Psoas muscle (tissue), 8 donors: ENCODE data around the gene VWA2. TPM values are rescaled to one million over a fixed set of nuclear protein-coding genes. Genes with fewer than 3 reads are reported as not detected.
A peak's percentile ranks its signal among the peaks of the same experiment; 100 is the strongest.

Source experiments
- ATAC-seq, 4 donors: fragments of 200-7000 bp; cut with Tn5 transposase; one replicate each; pipeline ENCODE4 v1.9.1; 2020; ENCODE audit warnings: moderate library complexity in 3 of 4, mild to moderate bottlenecking in 2 of 4
- DNase-seq, 2 donors: peaks; one replicate each; pipeline ENCODE4 v3.0.0-alpha.2; 2020
- H3K27ac ChIP-seq: fragments of 200-600 bp; one replicate; pipeline ENCODE4 v1.8.0; 2022
- H3K27me3 ChIP-seq, 3 donors: fragments of 200-600 bp in 1 of 3; one replicate each; pipeline versions ENCODE4 v1.6.1 to v1.8.0; 2013 to 2022; ENCODE audit warnings: low read length in 2 of 3, mild to moderate bottlenecking in 2 of 3, moderate library complexity in 1 of 3; ENCODE audit not compliant: insufficient read depth in 3 of 3
- H3K36me3 ChIP-seq, 2 donors: fragments of 200-600 bp in 1 of 2; one replicate each; pipeline versions ENCODE4 v1.6.1 to v1.8.0; 2013 to 2022; ENCODE audit warnings: low read depth in 1 of 2, mild to moderate bottlenecking in 1 of 2, moderate library complexity in 1 of 2; ENCODE audit not compliant: insufficient read depth in 1 of 2
- H3K4me1 ChIP-seq: fragments of 200-600 bp; one replicate; pipeline ENCODE4 v1.8.0; 2022
- H3K4me3 ChIP-seq: fragments of 200-600 bp; one replicate; pipeline ENCODE4 v1.8.0; 2022; ENCODE audit warnings: mild to moderate bottlenecking
- H3K9me3 ChIP-seq: fragments of 200-600 bp; one replicate; pipeline ENCODE4 v1.8.0; 2022
- WGBS, 3 donors: extraction: QIAGEN DNeasy Blood & Tissue Kit; methylation state at CpG; one replicate each; pipeline versions ENCODE4 v1.1.6 to v1.1.7; 2013; 5-methylcytosine and 5-hydroxymethylcytosine counted together
- intact Hi-C, 2 donors: fragments of 100-400 bp; cut with DNase I; formaldehyde crosslinking; loops; one replicate each; pipeline versions ENCODE4 v1.11.0 to v1.14.2; 2022
- polyA plus RNA-seq, 3 donors: library from polyadenylated mRNA; stranded (reverse); fragments of 200-250 nt; gene quantifications; one replicate each; pipeline ENCODE4 v1.2.3, GENCODE V29; 2013
- total RNA-seq, 4 donors: library from RNA; stranded (reverse); fragmentation: NEBNext Ultra II Directional in 2 of 4; extraction: Animal tissue kit (Norgen Biotek cat#: 25700) in 2 of 4; gene quantifications; one replicate each; pipeline versions ENCODE4 v1.2.1 to v1.2.4, GENCODE V29; 2021 to 2023
- TF ChIP-seq, protein P1 (sequence below): fragments of 200-600 bp; IDR thresholded peaks from one replicate; pipeline ENCODE4 v1.8.0; 2022; ENCODE audit warnings: antibody characterized with exemption
- donor health status: healthy with polysubstance abuse.
- donor health status: DM: no; HTN: no; CAD: no; lungs with moderate emphysema.
- donor health status: Bipolar disorder and iron deficiency.
- donor health status: healthy.
- donor health status: DM: yes; HTN: yes; CAD: no.
- donor health status: DM: no; HTN: no; CAD: no.
- donor health status: DM: no; HTN: no; CAD: no.
- donor health status: DM: yes; HTN: yes; CAD: no.

Gene VWA2
- total and polyA plus RNA-seq, 7 donors: not detected

DNA sequence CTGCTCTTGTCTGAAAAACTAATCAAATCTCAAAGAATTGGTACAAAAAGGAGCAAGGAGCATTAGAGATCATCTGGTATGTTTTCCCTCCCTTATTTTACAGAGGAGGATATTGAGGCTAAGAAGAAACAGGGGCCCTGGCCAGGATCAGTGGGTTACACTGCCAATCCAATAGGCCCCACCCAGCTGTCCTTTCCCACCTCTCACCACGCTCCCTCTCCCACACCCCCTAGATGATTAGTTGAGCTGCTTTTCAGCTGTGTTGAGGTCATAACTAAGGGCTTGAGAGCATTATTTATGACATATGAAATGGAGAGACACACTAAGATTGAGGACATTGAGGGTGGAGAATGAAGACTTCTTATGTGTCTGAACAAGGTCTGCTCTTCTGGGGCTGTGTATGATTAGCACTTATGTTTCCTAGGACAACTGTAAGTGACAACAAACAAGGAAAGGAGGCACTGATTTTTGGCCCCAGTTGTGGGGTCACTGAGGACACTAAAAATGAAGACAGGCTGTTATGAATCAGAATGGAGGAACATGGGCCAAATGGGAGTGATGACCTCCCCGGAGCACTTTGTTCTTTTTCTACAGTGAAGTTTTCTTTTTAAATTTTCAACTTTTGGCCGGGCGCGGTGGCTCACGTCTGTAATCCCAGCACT is 26.5 kb downstream of the VWA2 start:
- H3K4me3 ChIP-seq: no peak overlapping the region
- no peak overlapping the region for H3K27ac ChIP-seq
- no peaks in the 10 kb centered on the region for H3K36me3 ChIP-seq
- intact Hi-C loops: loop anchor here in 1 of 2 donors (10.0 kb wide), 1 partner anchor 91 kb away; the partner anchor contains the start of genes CCDC186 and TDRD1
- peak; percentile 50 to 85 (median 57) for ATAC-seq
- no peaks in the 10 kb centered on the region for H3K27me3 ChIP-seq
- peaks cover 6% of the 10 kb centered on the region for H3K4me1 ChIP-seq
- 26 to 41% (median 31%) methylated on average over 6 of the region's 6 CpGs for WGBS, 3 donors
- no peaks in the 10 kb centered on the region for H3K9me3 ChIP-seq
- peak; percentile 44 to 65 for DNase-seq
- TF ChIP-seq, protein P1, sequence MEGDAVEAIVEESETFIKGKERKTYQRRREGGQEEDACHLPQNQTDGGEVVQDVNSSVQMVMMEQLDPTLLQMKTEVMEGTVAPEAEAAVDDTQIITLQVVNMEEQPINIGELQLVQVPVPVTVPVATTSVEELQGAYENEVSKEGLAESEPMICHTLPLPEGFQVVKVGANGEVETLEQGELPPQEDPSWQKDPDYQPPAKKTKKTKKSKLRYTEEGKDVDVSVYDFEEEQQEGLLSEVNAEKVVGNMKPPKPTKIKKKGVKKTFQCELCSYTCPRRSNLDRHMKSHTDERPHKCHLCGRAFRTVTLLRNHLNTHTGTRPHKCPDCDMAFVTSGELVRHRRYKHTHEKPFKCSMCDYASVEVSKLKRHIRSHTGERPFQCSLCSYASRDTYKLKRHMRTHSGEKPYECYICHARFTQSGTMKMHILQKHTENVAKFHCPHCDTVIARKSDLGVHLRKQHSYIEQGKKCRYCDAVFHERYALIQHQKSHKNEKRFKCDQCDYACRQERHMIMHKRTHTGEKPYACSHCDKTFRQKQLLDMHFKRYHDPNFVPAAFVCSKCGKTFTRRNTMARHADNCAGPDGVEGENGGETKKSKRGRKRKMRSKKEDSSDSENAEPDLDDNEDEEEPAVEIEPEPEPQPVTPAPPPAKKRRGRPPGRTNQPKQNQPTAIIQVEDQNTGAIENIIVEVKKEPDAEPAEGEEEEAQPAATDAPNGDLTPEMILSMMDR: no peak

DNA sequence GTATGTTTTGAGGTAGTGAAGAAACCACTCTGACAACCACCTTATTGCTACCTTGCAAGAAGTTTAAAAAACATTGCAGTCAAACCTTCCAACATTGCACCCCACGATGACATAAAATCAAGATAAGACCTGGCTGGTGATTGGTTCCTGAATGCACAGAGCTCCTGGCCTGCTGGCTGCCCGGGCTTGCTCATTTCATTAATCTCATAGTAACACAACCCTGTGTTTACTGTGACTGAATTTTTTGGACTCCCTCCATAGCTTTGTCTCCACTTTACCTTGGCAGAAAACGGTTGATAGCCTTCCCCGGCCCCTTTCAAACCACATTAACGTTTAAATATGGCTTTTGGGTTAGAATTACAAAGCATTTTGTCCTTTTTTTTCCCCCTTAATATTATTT is 27.5 kb downstream of the VWA2 start:
- Histone ChIP-seq H3K36me3 (no peaks in the 10 kb centered on the region), H3K4me1 (peaks cover 8% of the 10 kb centered on the region), H3K4me3 (no peak overlapping the region), H3K9me3 (no peaks in the 10 kb centered on the region), H3K27ac (no peak overlapping the region), H3K27me3 (no peaks in the 10 kb centered on the region)
- ATAC-seq (peak; percentile 61 to 83 (median 66)), DNase-seq (no peak)
- TF ChIP-seq, protein P1: no peak
- WGBS, 3 donors: 19 to 22% (median 19%) methylated on average over 5 of the region's 5 CpGs
- intact Hi-C loops: loop anchor here in 1 of 2 donors (10.0 kb wide), 1 partner anchor 92 kb away; the partner anchor contains the start of genes CCDC186 and TDRD1

DNA sequence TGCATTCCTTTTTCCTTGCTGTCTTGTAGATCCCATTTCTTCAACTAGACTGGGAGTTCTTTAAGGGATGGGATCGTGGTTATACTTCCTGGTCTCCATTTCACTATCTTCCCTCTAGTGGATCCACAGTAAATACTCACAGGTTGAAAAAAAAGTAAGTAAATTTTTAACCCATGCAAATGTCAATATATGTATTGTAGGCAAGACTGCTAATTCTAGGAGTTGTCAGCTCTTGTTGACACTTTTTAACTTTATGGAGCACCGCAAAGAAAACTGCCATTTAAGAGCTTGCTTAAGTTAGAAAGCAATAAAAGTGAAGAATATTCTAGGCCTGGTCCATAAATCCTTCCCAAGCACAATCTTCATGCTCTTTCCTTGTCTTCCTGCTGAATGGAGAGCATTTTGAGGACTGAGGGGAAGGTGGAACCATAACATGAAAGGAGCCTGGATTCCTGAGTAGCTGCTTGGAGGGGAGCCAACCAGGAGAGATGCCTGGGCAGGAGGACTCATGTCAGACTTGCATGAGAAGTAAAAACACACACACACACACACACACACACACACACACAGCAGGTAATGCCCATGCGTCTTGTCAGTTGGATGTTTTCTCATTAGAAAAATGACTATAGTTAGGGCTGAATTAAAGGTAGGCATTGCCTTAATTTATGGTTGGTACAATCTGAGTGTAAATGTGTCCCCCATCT is 32.2 kb downstream of the VWA2 start:
- Histone ChIP-seq H3K4me1 (peaks cover 8% of the 10 kb centered on the region), H3K36me3 (no peaks in the 10 kb centered on the region), H3K4me3 (no peak overlapping the region), H3K27me3 (no peaks in the 10 kb centered on the region), H3K9me3 (no peaks in the 10 kb centered on the region), H3K27ac (peak overlapping the region; percentile 37)
- TF ChIP-seq, protein P1: no peak
- 73 to 89% (median 82%) methylated on average over 3 of the region's 3 CpGs for WGBS, 3 donors
- ATAC-seq (peak in 3 of 4 donors; percentile 10 to 33 (median 26)), DNase-seq (peak in 1 of 2 donors; percentile 31)
- intact Hi-C loops: no loop called here

DNA sequence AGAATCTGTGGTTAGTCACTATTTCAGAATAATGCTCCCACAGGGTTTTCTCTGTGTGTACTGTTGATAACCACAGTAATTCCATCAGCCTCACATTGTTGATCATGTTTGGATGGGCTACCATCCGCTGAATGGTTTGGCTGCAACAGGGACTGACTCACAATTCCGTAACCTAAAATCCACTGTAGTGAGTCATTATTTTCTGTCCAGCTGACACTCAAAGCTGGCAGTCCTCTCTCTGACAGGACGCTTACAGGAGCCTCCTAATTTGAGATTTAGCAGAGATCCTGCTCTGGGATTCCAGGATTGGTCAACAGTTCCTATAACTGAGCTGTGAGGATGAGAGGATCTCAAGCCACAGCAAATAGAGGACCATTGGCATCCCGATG is 32.7 kb downstream of the VWA2 start:
- intact Hi-C loops: no loop called here
- WGBS, 3 donors: 28 to 52% (median 47%) methylated on average over 4 of the region's 4 CpGs

More for the DNA sequence above, 32.7 kb downstream of the VWA2 start:
- H3K27me3 ChIP-seq: no peaks in the 10 kb centered on the region
- TF ChIP-seq, protein P1: no peak
- H3K4me1 ChIP-seq: peaks cover 8% of the 10 kb centered on the region
- peak; percentile 88 to 97 (median 95) for ATAC-seq
- peak overlapping the region; percentile 57 for H3K27ac ChIP-seq
- no peak overlapping the region for H3K4me3 ChIP-seq
- H3K36me3 ChIP-seq: no peaks in the 10 kb centered on the region
- H3K9me3 ChIP-seq: no peaks in the 10 kb centered on the region
- peak; percentile 44 to 60 for DNase-seq
